ENCODE results near the gene TMEM184B.

The TMEM184B gene

GRCh38 chr22:38176170-38176741 lies 96.6 kb downstream of the TMEM184B start:
- peak; percentile 77 for DNase-seq

GRCh38 chr22:38175206-38176118 lies 97.3 kb downstream of the TMEM184B start:
- no peak for DNase-seq

- no peak for DNase-seq
These were observed 98.2 kb downstream of the TMEM184B start for GRCh38 chr22:38174626-38175025.

- DNase-seq = no peak
These were observed 99.2 kb downstream of the TMEM184B start for GRCh38 chr22:38173641-38173906.

- DNase-seq = peak; percentile 69
These were observed 99.8 kb downstream of the TMEM184B start for GRCh38 chr22:38172832-38173640.

- no peak for DNase-seq
These were observed 100.6 kb downstream of the TMEM184B start for GRCh38 chr22:38171927-38172831.

- DNase-seq = no peak
These were observed 102.3 kb downstream of the TMEM184B start for GRCh38 chr22:38170469-38170868.

Measured in activated CD8-positive, alpha-beta memory T cell treated with anti-CD3 and anti-CD28 coated beads for 24 hours (primary cell).